ENCODE data around the gene NPBWR2.

- TF ChIP-seq CTCF (IDR thresholded peaks at IDR 0.05): no peak
- TF ChIP-seq EP300 (IDR thresholded peaks at IDR 0.05): no peak
These were observed 8.8 kb downstream of the NPBWR2 start for GRCh38 chr20:64098471-64099013.
